Suprapubic skin (tissue), 4 donors: ENCODE results near the gene TBC1D16. TPM values are rescaled to one million over a fixed set of nuclear protein-coding genes. Genes with fewer than 3 reads are reported as not detected.
"Not testable (repeated sequence)": the region's sequence is repeated elsewhere in the genome, so short reads cannot be mapped to it uniquely, and the experiment has no call there.

Source experiments
- DNase-seq, 2 donors: peaks; one replicate each; pipeline ENCODE4 v3.0.0-alpha.2; 2019; ENCODE audit warnings: low spot score in 2 of 2
- H3K27ac ChIP-seq: fragments of 200-600 bp; sonication (generic); one replicate; pipeline ENCODE4 v1.5.1; 2019
- H3K27me3 ChIP-seq: fragments of 200-600 bp; sonication (generic); one replicate; pipeline ENCODE4 v1.5.1; 2019
- H3K36me3 ChIP-seq: fragments of 200-600 bp; sonication (generic); one replicate; pipeline ENCODE4 v1.5.1; 2019
- H3K4me1 ChIP-seq: fragments of 200-600 bp; sonication (generic); one replicate; pipeline ENCODE4 v1.5.1; 2019
- H3K4me3 ChIP-seq: fragments of 200-600 bp; sonication (generic); one replicate; pipeline ENCODE4 v1.5.1; 2019; ENCODE audit warnings: mild to moderate bottlenecking
- H3K9me3 ChIP-seq: fragments of 200-600 bp; sonication (generic); one replicate; pipeline ENCODE4 v1.5.1; 2019
- EP300 ChIP-seq: sonication (generic); formaldehyde crosslinking; IDR thresholded peaks from one replicate; pipeline ENCODE4 v1.6.1; 2017; ENCODE audit warnings: antibody characterized with exemption
- POLR2A ChIP-seq, 2 donors: fragments of 450-650 bp; IDR thresholded peaks; one replicate each; pipeline ENCODE4 v1.6.1; 2017; ENCODE audit warnings: antibody characterized with exemption in 2 of 2, mild to moderate bottlenecking in 2 of 2, moderate library complexity in 2 of 2
- POLR2AphosphoS5 ChIP-seq, 3 donors: sonication (generic); formaldehyde crosslinking; IDR thresholded peaks; one replicate each; pipeline ENCODE4 v1.6.1; 2017; ENCODE audit warnings: antibody characterized with exemption in 3 of 3
- WGBS: methylation state at CpG from one replicate; pipeline ENCODE4 v1.1.5; 2018; 5-methylcytosine and 5-hydroxymethylcytosine counted together
- total RNA-seq, 4 donors: library from RNA; depleted of rRNA; stranded (reverse); fragments of >200 nt; gene quantifications; one replicate each; pipeline ENCODE4 v1.1.0, GENCODE V29; 2016
- TF ChIP-seq, protein P1 (sequence below), 2 donors: fragments of 200-600 bp in 1 of 2; fragments of 450-650 bp in 1 of 2; sonication (generic) in 1 of 2; IDR thresholded peaks; one replicate each; pipeline ENCODE4 v1.5.1; 2016 to 2019; ENCODE audit warnings: antibody characterized with exemption in 2 of 2, mild to moderate bottlenecking in 1 of 2, moderate library complexity in 1 of 2

Gene TBC1D16
- total RNA-seq, 4 donors from 2014 or later, result 18.6 to 33.6 (median 22.7) TPM

GRCh38 chr17:79897243-79898063 is 138.2 kb downstream of the TBC1D16 start:
- Histone ChIP-seq H3K4me3 (no peak overlapping the region), H3K4me1 (peaks cover 8% of the 10 kb centered on the region), H3K9me3 (peaks cover 4% of the 10 kb centered on the region), H3K36me3 (no peaks in the 10 kb centered on the region), H3K27ac (no peak overlapping the region), H3K27me3 (peaks cover 41% of the 10 kb centered on the region)
- 69% methylated on average over 12 of the region's 12 CpGs for WGBS
- no peak for DNase-seq
- no peak for TF ChIP-seq EP300

- DNase-seq, H3K27ac ChIP-seq, H3K9me3 ChIP-seq, H3K36me3 ChIP-seq, H3K4me3 ChIP-seq: not testable (repeated sequence)
- WGBS, result 79% methylated on average over 4 of the region's 4 CpGs
- Histone ChIP-seq H3K27me3 (peaks cover 56% of the 10 kb centered on the region), H3K4me1 (peaks cover 22% of the 10 kb centered on the region)
These were observed 142.2 kb downstream of the TBC1D16 start for GRCh38 chr17:79893457-79893856.

DNA sequence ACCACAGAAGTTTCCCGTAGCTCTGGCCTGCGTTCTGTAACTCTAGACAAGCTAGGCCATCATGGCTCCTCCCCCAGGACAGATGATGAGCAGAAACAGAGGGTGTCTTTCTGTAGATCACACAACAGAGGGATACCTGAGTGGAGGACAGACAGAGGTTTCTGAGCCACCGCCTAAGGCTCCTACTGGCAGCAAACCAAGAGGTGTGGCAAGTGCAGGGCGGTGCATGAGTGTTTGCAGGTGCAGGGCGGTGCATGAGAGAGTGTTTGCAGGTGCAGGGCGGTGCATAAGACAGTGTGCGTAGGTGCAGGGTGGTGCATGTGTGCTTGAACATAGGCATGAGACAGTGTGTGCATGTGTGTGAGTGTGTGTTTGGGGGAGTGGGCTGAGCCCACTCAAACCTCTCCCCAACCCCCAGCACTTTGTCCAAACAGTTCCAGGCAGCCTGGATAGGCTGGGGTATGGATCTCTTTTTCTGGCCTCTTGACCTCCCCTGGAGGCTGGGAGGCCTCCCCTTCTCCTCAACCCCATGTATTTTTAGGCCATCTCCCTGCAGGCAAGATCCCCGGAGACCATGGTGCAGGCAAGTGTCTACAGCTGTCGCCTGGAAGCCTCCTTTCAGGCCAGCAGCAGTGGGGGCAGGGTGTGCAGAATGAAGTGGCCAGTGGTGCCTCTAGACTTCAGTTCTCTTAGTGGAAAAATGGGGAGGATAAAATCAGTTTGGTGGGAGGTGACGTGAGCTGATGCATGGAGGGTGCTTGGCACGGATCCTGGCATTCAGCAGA is 143.0 kb downstream of the TBC1D16 start:
- peaks cover 22% of the 10 kb centered on the region for H3K4me1 ChIP-seq
- 33% methylated on average over 11 of the region's 11 CpGs for WGBS
- H3K27me3 ChIP-seq, result peaks cover 57% of the 10 kb centered on the region
- H3K4me3 ChIP-seq, result no peak overlapping the region
- DNase-seq, result no peak
- H3K36me3 ChIP-seq, result no peaks in the 10 kb centered on the region
- no peaks in the 10 kb centered on the region for H3K9me3 ChIP-seq
- no peak overlapping the region for H3K27ac ChIP-seq
- TF ChIP-seq POLR2A (IDR thresholded peaks at IDR 0.05) (no peak), POLR2AphosphoS5 (IDR thresholded peaks at IDR 0.05) (no peak)

GRCh38 chr17:79891113-79891730 is 144.4 kb downstream of the TBC1D16 start:
- Histone ChIP-seq H3K4me1 (peaks cover 22% of the 10 kb centered on the region), H3K27me3 (peaks cover 60% of the 10 kb centered on the region), H3K4me3 (no peak overlapping the region), H3K9me3 (no peaks in the 10 kb centered on the region), H3K27ac (no peak overlapping the region), H3K36me3 (no peaks in the 10 kb centered on the region)
- no peak for DNase-seq
- WGBS, result 81% methylated on average over 16 of the region's 16 CpGs
- TF ChIP-seq, protein P1, sequence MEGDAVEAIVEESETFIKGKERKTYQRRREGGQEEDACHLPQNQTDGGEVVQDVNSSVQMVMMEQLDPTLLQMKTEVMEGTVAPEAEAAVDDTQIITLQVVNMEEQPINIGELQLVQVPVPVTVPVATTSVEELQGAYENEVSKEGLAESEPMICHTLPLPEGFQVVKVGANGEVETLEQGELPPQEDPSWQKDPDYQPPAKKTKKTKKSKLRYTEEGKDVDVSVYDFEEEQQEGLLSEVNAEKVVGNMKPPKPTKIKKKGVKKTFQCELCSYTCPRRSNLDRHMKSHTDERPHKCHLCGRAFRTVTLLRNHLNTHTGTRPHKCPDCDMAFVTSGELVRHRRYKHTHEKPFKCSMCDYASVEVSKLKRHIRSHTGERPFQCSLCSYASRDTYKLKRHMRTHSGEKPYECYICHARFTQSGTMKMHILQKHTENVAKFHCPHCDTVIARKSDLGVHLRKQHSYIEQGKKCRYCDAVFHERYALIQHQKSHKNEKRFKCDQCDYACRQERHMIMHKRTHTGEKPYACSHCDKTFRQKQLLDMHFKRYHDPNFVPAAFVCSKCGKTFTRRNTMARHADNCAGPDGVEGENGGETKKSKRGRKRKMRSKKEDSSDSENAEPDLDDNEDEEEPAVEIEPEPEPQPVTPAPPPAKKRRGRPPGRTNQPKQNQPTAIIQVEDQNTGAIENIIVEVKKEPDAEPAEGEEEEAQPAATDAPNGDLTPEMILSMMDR (IDR thresholded peaks at IDR 0.05), result no peak
- TF ChIP-seq EP300 (no peak), POLR2A (IDR thresholded peaks at IDR 0.05) (no peak), POLR2AphosphoS5 (IDR thresholded peaks at IDR 0.05) (no peak)

DNA sequence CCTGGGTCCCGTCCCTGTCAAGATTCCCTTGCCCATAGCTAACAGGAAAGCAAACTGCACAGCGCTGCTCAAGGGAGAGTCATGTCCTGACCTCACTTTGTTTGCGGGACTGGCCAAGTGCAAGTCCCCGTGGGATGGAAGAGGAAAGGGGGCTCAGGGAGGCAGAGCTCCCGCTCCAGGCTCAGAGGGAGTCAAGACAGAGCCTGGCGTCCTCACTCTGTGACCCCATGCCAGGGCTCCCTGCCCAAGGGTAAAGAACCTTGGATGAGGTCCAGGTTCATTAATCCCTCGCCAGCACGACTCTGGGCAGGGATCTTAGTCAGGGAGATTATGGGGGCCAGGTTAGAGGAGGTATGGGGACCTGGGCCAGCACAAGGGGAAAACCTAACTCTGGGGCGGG is 145.0 kb downstream of the TBC1D16 start:
- Histone ChIP-seq H3K4me3 (no peak overlapping the region), H3K36me3 (no peaks in the 10 kb centered on the region), H3K4me1 (peaks cover 22% of the 10 kb centered on the region), H3K27me3 (peaks cover 60% of the 10 kb centered on the region), H3K27ac (no peak overlapping the region), H3K9me3 (no peaks in the 10 kb centered on the region)
- no peak for TF ChIP-seq POLR2A (IDR thresholded peaks at IDR 0.05)
- no peak for TF ChIP-seq POLR2AphosphoS5 (IDR thresholded peaks at IDR 0.05)
- no peak for TF ChIP-seq EP300
- TF ChIP-seq, protein P1 (IDR thresholded peaks at IDR 0.05), result no peak
- WGBS, result 51% methylated on average over 5 of the region's 9 CpGs
- no peak for DNase-seq

- 86% methylated on average over 18 of the region's 22 CpGs for WGBS
- DNase-seq, result no peak
- H3K27ac ChIP-seq, result no peak overlapping the region
- TF ChIP-seq, protein P1 (IDR thresholded peaks at IDR 0.05), result no peak
- TF ChIP-seq POLR2AphosphoS5 (IDR thresholded peaks at IDR 0.05), result no peak
- TF ChIP-seq EP300, result no peak
- TF ChIP-seq POLR2A (IDR thresholded peaks at IDR 0.05), result no peak
- no peak overlapping the region for H3K4me3 ChIP-seq
- peaks cover 68% of the 10 kb centered on the region for H3K27me3 ChIP-seq
- H3K36me3 ChIP-seq, result no peaks in the 10 kb centered on the region
- no peaks in the 10 kb centered on the region for H3K9me3 ChIP-seq
- H3K4me1 ChIP-seq, result peaks cover 22% of the 10 kb centered on the region
These were observed 146.6 kb downstream of the TBC1D16 start for GRCh38 chr17:79888811-79889634.
